Karpas-422 (cell line): ENCODE results near the gene ADGRB2. TPM values are rescaled to one million over a fixed set of nuclear protein-coding genes. Genes with fewer than 3 reads are reported as not detected.

ENCODE experiments used
- DNase-seq: peaks from one replicate; pipeline ENCODE4 v3.0.0-alpha.2; 2015
- H2AFZ ChIP-seq: fragments of 200-600 bp; sonication (generic); 2 replicates; pipeline ENCODE4 v1.6.1; 2014; ENCODE audit warnings: antibody characterized with exemption, low read length, mixed read lengths
- H3K27ac ChIP-seq: fragments of 200-600 bp; sonication (generic); 2 replicates; pipeline ENCODE4 v1.5.1; 2014; ENCODE audit warnings: mild to moderate bottlenecking, low read length, moderate library complexity
- H3K27me3 ChIP-seq: fragments of 200-600 bp; sonication (generic); 2 replicates; pipeline ENCODE4 v1.6.1; 2014; ENCODE audit warnings: low read length, mixed read lengths
- H3K36me3 ChIP-seq: fragments of 200-600 bp; sonication (generic); 2 replicates; pipeline ENCODE4 v1.6.1; 2014; ENCODE audit warnings: low read length, mixed read lengths; ENCODE audit not compliant: insufficient read depth
- H3K4me1 ChIP-seq: fragments of 200-600 bp; sonication (generic); 2 replicates; pipeline ENCODE4 v1.6.1; 2014; ENCODE audit warnings: mild to moderate bottlenecking, low read length, mixed read lengths
- H3K4me2 ChIP-seq: fragments of 200-600 bp; sonication (generic); 2 replicates; pipeline ENCODE4 v1.6.1; 2014; ENCODE audit warnings: low read length, low read depth, mild to moderate bottlenecking; ENCODE audit not compliant: poor library complexity, severe bottlenecking
- H3K4me3 ChIP-seq: fragments of 200-600 bp; sonication (generic); 2 replicates; pipeline ENCODE4 v1.5.1; 2014; ENCODE audit warnings: mild to moderate bottlenecking, antibody characterized with exemption, low read length, mixed read lengths
- H3K79me2 ChIP-seq: fragments of 200-600 bp; sonication (generic); 2 replicates; pipeline ENCODE4 v1.6.1; 2014; ENCODE audit warnings: mild to moderate bottlenecking, low read length, mixed read lengths
- H3K9ac ChIP-seq: fragments of 200-600 bp; sonication (generic); 2 replicates; pipeline ENCODE4 v1.6.0; 2014; ENCODE audit warnings: low read length
- H3K9me2 ChIP-seq: fragments of 200-600 bp; sonication (generic), shearing (Covaris generic); replicated peaks from 2 replicates; pipeline ENCODE4 v1.6.0; 2014; ENCODE audit warnings: mild to moderate bottlenecking, low read length, moderate library complexity; ENCODE audit not compliant: insufficient read depth
- H3K9me3 ChIP-seq: fragments of 300-700, 200-600 bp; sonication (generic); 2 replicates; pipeline ENCODE4 v1.6.1; 2014; ENCODE audit warnings: low read length, mixed read lengths
- H4K20me1 ChIP-seq: fragments of 200-600 bp; sonication (generic); 2 replicates; pipeline ENCODE4 v1.6.1; 2014; ENCODE audit warnings: mild to moderate bottlenecking, antibody characterized with exemption, low read length, low read depth; ENCODE audit not compliant: insufficient read depth
- total RNA-seq: library from RNA; depleted of rRNA; stranded (reverse); fragments of >200 nt; shearing (Covaris generic); gene quantifications from 2 replicates; pipeline ENCODE4 v1.2.3, GENCODE V29; 2014; ENCODE audit warnings: low replicate concordance

The ADGRB2 gene
- total RNA-seq, 1 experiment from 2014 or later, result 9.2 TPM

- no peak overlapping the region for H2AFZ ChIP-seq
- H3K9ac ChIP-seq, result no peak overlapping the region
- H3K27ac ChIP-seq, result no peak overlapping the region
- H4K20me1 ChIP-seq, result no peaks in the 10 kb centered on the region
- H3K9me2 ChIP-seq, result no peaks in the 10 kb centered on the region
- no peaks in the 10 kb centered on the region for H3K79me2 ChIP-seq
- no peaks in the 10 kb centered on the region for H3K36me3 ChIP-seq
- H3K4me1 ChIP-seq, result peaks cover 17% of the 10 kb centered on the region
- H3K27me3 ChIP-seq, result no peaks in the 10 kb centered on the region
- no peaks in the 10 kb centered on the region for H3K9me3 ChIP-seq
- no peak overlapping the region for H3K4me3 ChIP-seq
- H3K4me2 ChIP-seq, result no peak overlapping the region
- DNase-seq, result no peak
Measured at GRCh38 chr1:31803610-31804009, 39.5 kb upstream of the ADGRB2 start.

GRCh38 chr1:31802190-31803150 lies 38.3 kb upstream of the ADGRB2 start:
- H3K9me3 ChIP-seq, result no peaks in the 10 kb centered on the region
- no peaks in the 10 kb centered on the region for H4K20me1 ChIP-seq
- DNase-seq, result no peak
- no peak overlapping the region for H2AFZ ChIP-seq
- no peak overlapping the region for H3K4me2 ChIP-seq
- no peak overlapping the region for H3K27ac ChIP-seq
- no peaks in the 10 kb centered on the region for H3K9me2 ChIP-seq
- H3K4me1 ChIP-seq, result peaks cover 17% of the 10 kb centered on the region
- no peak overlapping the region for H3K9ac ChIP-seq
- no peak overlapping the region for H3K4me3 ChIP-seq
- no peaks in the 10 kb centered on the region for H3K36me3 ChIP-seq
- no peaks in the 10 kb centered on the region for H3K79me2 ChIP-seq
- H3K27me3 ChIP-seq, result no peaks in the 10 kb centered on the region

GRCh38 chr1:31801458-31801857 lies 37.3 kb upstream of the ADGRB2 start:
- Histone ChIP-seq H4K20me1 (no peaks in the 10 kb centered on the region), H3K27me3 (no peaks in the 10 kb centered on the region), H3K36me3 (no peaks in the 10 kb centered on the region), H3K9ac (no peak overlapping the region), H3K27ac (no peak overlapping the region), H3K4me1 (peaks cover 17% of the 10 kb centered on the region), H3K4me3 (no peak overlapping the region), H2AFZ (no peak overlapping the region), H3K9me2 (no peaks in the 10 kb centered on the region), H3K9me3 (no peaks in the 10 kb centered on the region), H3K4me2 (no peak overlapping the region), H3K79me2 (no peaks in the 10 kb centered on the region)
- no peak for DNase-seq

GRCh38 chr1:31800674-31800967 lies 36.5 kb upstream of the ADGRB2 start:
- Histone ChIP-seq H3K27ac (no peak overlapping the region), H4K20me1 (no peaks in the 10 kb centered on the region), H3K9me2 (no peaks in the 10 kb centered on the region), H3K27me3 (no peaks in the 10 kb centered on the region), H3K4me1 (peaks cover 17% of the 10 kb centered on the region), H3K4me3 (no peak overlapping the region), H3K79me2 (no peaks in the 10 kb centered on the region), H3K4me2 (no peak overlapping the region), H3K36me3 (no peaks in the 10 kb centered on the region), H3K9ac (no peak overlapping the region), H2AFZ (no peak overlapping the region), H3K9me3 (no peaks in the 10 kb centered on the region)
- DNase-seq, result no peak

- H3K27me3 ChIP-seq, result no peaks in the 10 kb centered on the region
- peaks cover 13% of the 10 kb centered on the region for H3K4me1 ChIP-seq
- no peak overlapping the region for H3K4me2 ChIP-seq
- H3K79me2 ChIP-seq, result no peaks in the 10 kb centered on the region
- H3K27ac ChIP-seq, result no peak overlapping the region
- H3K9me3 ChIP-seq, result no peaks in the 10 kb centered on the region
- no peak overlapping the region for H3K4me3 ChIP-seq
- no peak overlapping the region for H2AFZ ChIP-seq
- H3K36me3 ChIP-seq, result no peaks in the 10 kb centered on the region
- H4K20me1 ChIP-seq, result no peaks in the 10 kb centered on the region
- no peak for DNase-seq
- no peak overlapping the region for H3K9ac ChIP-seq
- no peaks in the 10 kb centered on the region for H3K9me2 ChIP-seq
Measured at GRCh38 chr1:31799895-31800673, 35.9 kb upstream of the ADGRB2 start.

GRCh38 chr1:31799196-31799894 lies 35.2 kb upstream of the ADGRB2 start:
- H3K27me3 ChIP-seq, result no peaks in the 10 kb centered on the region
- no peak overlapping the region for H2AFZ ChIP-seq
- no peaks in the 10 kb centered on the region for H3K9me3 ChIP-seq
- peaks cover 13% of the 10 kb centered on the region for H3K4me1 ChIP-seq
- no peaks in the 10 kb centered on the region for H3K9me2 ChIP-seq
- H3K4me2 ChIP-seq, result no peak overlapping the region
- H3K36me3 ChIP-seq, result no peaks in the 10 kb centered on the region
- no peak overlapping the region for H3K27ac ChIP-seq
- H3K4me3 ChIP-seq, result no peak overlapping the region
- no peaks in the 10 kb centered on the region for H4K20me1 ChIP-seq
- H3K79me2 ChIP-seq, result no peaks in the 10 kb centered on the region
- no peak overlapping the region for H3K9ac ChIP-seq
- DNase-seq, result no peak

- Histone ChIP-seq H3K27me3 (no peaks in the 10 kb centered on the region), H3K27ac (no peak overlapping the region), H3K9me3 (no peaks in the 10 kb centered on the region), H3K36me3 (no peaks in the 10 kb centered on the region), H2AFZ (no peak overlapping the region), H3K9ac (no peak overlapping the region), H3K4me1 (peaks cover 8% of the 10 kb centered on the region), H3K9me2 (no peaks in the 10 kb centered on the region), H3K79me2 (no peaks in the 10 kb centered on the region), H3K4me2 (no peak overlapping the region), H4K20me1 (no peaks in the 10 kb centered on the region), H3K4me3 (no peak overlapping the region)
- no peak for DNase-seq
Measured at GRCh38 chr1:31798433-31799195, 34.5 kb upstream of the ADGRB2 start.
